MM.1S (cell line): ENCODE data around the gene SNTG2.

Source experiments
- EZH2 ChIP-seq: fragments of 300-600 bp; sonication (generic); optimal IDR thresholded peaks from 2 replicates; pipeline ENCODE3; 2017; ENCODE audit warnings: low read depth, mild to moderate bottlenecking, antibody characterized with exemption, low read length, mixed read lengths
- TF ChIP-seq, protein P1 (sequence below): fragments of 300-600 bp; sonication (generic); IDR thresholded peaks from 2 replicates; pipeline ENCODE4 v1.5.1; 2016; ENCODE audit warnings: antibody characterized with exemption, low read length, mixed read lengths

GRCh38 chr2:908568-908967 is 42.1 kb upstream of the SNTG2 start:
- TF ChIP-seq, protein P1, sequence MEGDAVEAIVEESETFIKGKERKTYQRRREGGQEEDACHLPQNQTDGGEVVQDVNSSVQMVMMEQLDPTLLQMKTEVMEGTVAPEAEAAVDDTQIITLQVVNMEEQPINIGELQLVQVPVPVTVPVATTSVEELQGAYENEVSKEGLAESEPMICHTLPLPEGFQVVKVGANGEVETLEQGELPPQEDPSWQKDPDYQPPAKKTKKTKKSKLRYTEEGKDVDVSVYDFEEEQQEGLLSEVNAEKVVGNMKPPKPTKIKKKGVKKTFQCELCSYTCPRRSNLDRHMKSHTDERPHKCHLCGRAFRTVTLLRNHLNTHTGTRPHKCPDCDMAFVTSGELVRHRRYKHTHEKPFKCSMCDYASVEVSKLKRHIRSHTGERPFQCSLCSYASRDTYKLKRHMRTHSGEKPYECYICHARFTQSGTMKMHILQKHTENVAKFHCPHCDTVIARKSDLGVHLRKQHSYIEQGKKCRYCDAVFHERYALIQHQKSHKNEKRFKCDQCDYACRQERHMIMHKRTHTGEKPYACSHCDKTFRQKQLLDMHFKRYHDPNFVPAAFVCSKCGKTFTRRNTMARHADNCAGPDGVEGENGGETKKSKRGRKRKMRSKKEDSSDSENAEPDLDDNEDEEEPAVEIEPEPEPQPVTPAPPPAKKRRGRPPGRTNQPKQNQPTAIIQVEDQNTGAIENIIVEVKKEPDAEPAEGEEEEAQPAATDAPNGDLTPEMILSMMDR, result no peak
- no peak for TF ChIP-seq EZH2
